Keratinocyte (primary cell): ENCODE results near the gene TP63. TPM values are rescaled to one million over a fixed set of nuclear protein-coding genes. Genes with fewer than 3 reads are reported as not detected.

Experiments used
- DNase-seq: peaks from one replicate; pipeline ENCODE4 v3.0.0-alpha.2; 2011; ENCODE audit warnings: low read depth, missing footprints, low spot score
- FAIRE-seq: peaks from 2 replicates; lab custom pipeline; 2011; peaks lifted over from hg19 to GRCh38; lab: Jason Lieb, UNC
- H2AFZ ChIP-seq: 2 replicates; pipeline ENCODE4 v1.6.0; 2012; ENCODE audit warnings: low read length, control low read depth, inconsistent platforms; ENCODE audit not compliant: control insufficient read depth
- H3K27ac ChIP-seq: 2 replicates; pipeline ENCODE4 v1.5.1; 2011; ENCODE audit warnings: low read length; ENCODE audit not compliant: control insufficient read depth, insufficient read depth
- H3K27me3 ChIP-seq: 3 replicates; pipeline ENCODE4 v1.6.0; 2011; ENCODE audit warnings: low read length; ENCODE audit not compliant: control insufficient read depth, insufficient read depth; ENCODE audit errors: extremely low read depth
- H3K36me3 ChIP-seq, 2 experiments: 2 replicates in 1 of 2; 3 replicates in 1 of 2; pipeline ENCODE4 v1.5.1; 2011; ENCODE audit warnings: low read length in 2 of 2, mild to moderate bottlenecking in 1 of 2; ENCODE audit not compliant: control insufficient read depth in 2 of 2, insufficient read depth in 2 of 2; ENCODE audit errors: extremely low read depth in 1 of 2
- H3K4me1 ChIP-seq: 3 replicates; pipeline ENCODE4 v1.5.1; 2011; ENCODE audit warnings: low read length; ENCODE audit not compliant: control insufficient read depth, insufficient read depth; ENCODE audit errors: extremely low read depth
- H3K4me2 ChIP-seq: 3 replicates; pipeline ENCODE4 v1.6.0; 2011; ENCODE audit warnings: low read depth, low read length; ENCODE audit not compliant: control insufficient read depth, insufficient read depth; ENCODE audit errors: extremely low read depth
- H3K4me3 ChIP-seq, 3 experiments: fragments of 200-600 bp in 1 of 3; sonication (generic) in 1 of 3; 2 replicates in 2 of 3; 3 replicates in 1 of 3; pipeline ENCODE4 v1.5.1; 2011 to 2016; ENCODE audit warnings: low read length in 3 of 3, mild to moderate bottlenecking in 3 of 3, control low read depth in 2 of 3, inconsistent platforms in 1 of 3, low read depth in 1 of 3, mixed read lengths in 1 of 3, mixed run types in 1 of 3, moderate library complexity in 1 of 3; ENCODE audit not compliant: control insufficient read depth in 2 of 3, insufficient read depth in 2 of 3; ENCODE audit errors: extremely low read depth in 1 of 3
- H3K79me2 ChIP-seq: 2 replicates; pipeline ENCODE4 v1.6.0; 2012; ENCODE audit warnings: low read length; ENCODE audit not compliant: control insufficient read depth, insufficient read depth
- H3K9ac ChIP-seq: 3 replicates; pipeline ENCODE4 v1.6.0; 2011; ENCODE audit warnings: low read length; ENCODE audit not compliant: control insufficient read depth, insufficient read depth; ENCODE audit errors: extremely low read depth
- H3K9me1 ChIP-seq: 3 replicates; pipeline ENCODE4 v1.6.0; 2011; ENCODE audit warnings: low read length; ENCODE audit not compliant: control insufficient read depth, insufficient read depth; ENCODE audit errors: extremely low read depth
- H3K9me3 ChIP-seq: 2 replicates; pipeline ENCODE4 v1.5.1; 2012; ENCODE audit warnings: low read depth, low read length; ENCODE audit not compliant: control insufficient read depth
- H4K20me1 ChIP-seq: 3 replicates; pipeline ENCODE4 v1.6.0; 2011; ENCODE audit warnings: low read length; ENCODE audit not compliant: control insufficient read depth, insufficient read depth; ENCODE audit errors: extremely low read depth
- CTCF ChIP-seq, 3 experiments: IDR thresholded peaks in 1 of 3; conservative IDR thresholded peaks in 1 of 3; optimal IDR thresholded peaks in 1 of 3; 2 replicates in 2 of 3; 3 replicates in 1 of 3; pipeline versions ENCODE3 to v1.5.1; 2011; ENCODE audit warnings: low read length in 3 of 3, mild to moderate bottlenecking in 3 of 3, moderate library complexity in 2 of 3, control low read depth in 1 of 3, inconsistent platforms in 1 of 3; ENCODE audit not compliant: insufficient read depth in 2 of 3; ENCODE audit errors: extremely low read depth in 1 of 3
- EZH2 ChIP-seq: IDR thresholded peaks from one replicate; pipeline ENCODE4 v1.6.1; 2012; ENCODE audit warnings: inconsistent platforms, mild to moderate bottlenecking, low read length, moderate library complexity
- dilution Hi-C: fragments of 300-500 bp; cut with MboI; formaldehyde crosslinking; loops from one replicate; pipeline ENCODE4 v1.7.0; 2020; ENCODE audit warnings: low sequenced_read_pairs; ENCODE audit not compliant: extremely low pct_ligation_motif_present
- polyA plus RNA-seq, 5 experiments: library from polyadenylated mRNA; depleted of rRNA in 3 of 5; stranded (reverse) in 3 of 5; stranded (forward) in 1 of 5; unstranded in 1 of 5; fragments of >200 nt; gene quantifications; 1 replicate in 1 of 5; 2 replicates in 3 of 5; 3 replicates in 1 of 5; pipeline versions ENCODE4 v1.2.1 to v1.2.3, GENCODE V29; 2011 to 2012; ENCODE audit warnings: missing spikeins in 2 of 5, low read depth in 1 of 5, low replicate concordance in 1 of 5

TP63 gene
- polyA plus RNA-seq, 1 donor (not counting 4 experiments of a cell fraction or from before 2014, with no cell fraction given): 214 TPM

GRCh38 chr3:189883113-189883753 is 252.0 kb downstream of the TP63 start:
- Histone ChIP-seq H3K79me2 (peaks cover 3% of the 10 kb centered on the region), H3K36me3 (peaks cover 34 to 78% of the 10 kb centered on the region in 2 experiments), H3K27me3 (no peaks in the 10 kb centered on the region), H3K9ac (no peak overlapping the region), H3K4me1 (no peaks in the 10 kb centered on the region), H3K4me3 (no peak overlapping the region), H3K27ac (no peak overlapping the region), H2AFZ (no peak overlapping the region), H3K9me3 (no peaks in the 10 kb centered on the region), H3K9me1 (no peaks in the 10 kb centered on the region), H4K20me1 (no peaks in the 10 kb centered on the region), H3K4me2 (no peak overlapping the region)
- no peak for TF ChIP-seq EZH2
- TF ChIP-seq CTCF (optimal IDR thresholded peaks at IDR 0.05 in 1 of 3, IDR thresholded peaks at IDR 0.05 in 1 of 3, conservative IDR thresholded peaks at IDR 0.05 in 1 of 3; ENCODE audit: extremely low read depth in 1 of 3, insufficient read depth in 2 of 3, low read length in 3 of 3): no peak
- no peak for DNase-seq
- no peak for FAIRE-seq
- dilution Hi-C loops: no loop called here

GRCh38 chr3:189890496-189890895 is 259.3 kb downstream of the TP63 start:
- Histone ChIP-seq H3K9ac (no peak overlapping the region), H3K27ac (no peak overlapping the region), H4K20me1 (no peaks in the 10 kb centered on the region), H3K4me2 (no peak overlapping the region), H3K4me3 (no peak overlapping the region), H2AFZ (no peak overlapping the region), H3K36me3 (peaks cover 37 to 75% of the 10 kb centered on the region in 2 experiments), H3K27me3 (no peaks in the 10 kb centered on the region), H3K9me1 (no peaks in the 10 kb centered on the region), H3K9me3 (no peaks in the 10 kb centered on the region), H3K4me1 (peaks cover 4% of the 10 kb centered on the region), H3K79me2 (no peaks in the 10 kb centered on the region)
- no peak for FAIRE-seq
- dilution Hi-C loops: no loop called here
- DNase-seq: no peak
- no peak for TF ChIP-seq CTCF (optimal IDR thresholded peaks at IDR 0.05 in 1 of 3, IDR thresholded peaks at IDR 0.05 in 1 of 3, conservative IDR thresholded peaks at IDR 0.05 in 1 of 3; ENCODE audit: extremely low read depth in 1 of 3, insufficient read depth in 2 of 3, low read length in 3 of 3)
- no peak for TF ChIP-seq EZH2
